GM23338 (cell line): ENCODE data around the gene TENM3. TPM values are rescaled to one million over a fixed set of nuclear protein-coding genes. Genes with fewer than 3 reads are reported as not detected.
A peak's percentile ranks its signal among the peaks of the same experiment; 100 is the strongest.

ENCODE experiments used
- ATAC-seq: fragments of 200-7000 bp; cut with Tn5 transposase; 3 replicates; pipeline ENCODE4 v1.9.1; 2020
- DNase-seq: peaks from one replicate; pipeline ENCODE4 v3.0.0-alpha.2; 2015; ENCODE audit warnings: low spot score
- H2AFZ ChIP-seq: fragments of 200-600 bp; sonication (generic); 2 replicates; pipeline ENCODE4 v1.8.0; 2016; ENCODE audit warnings: antibody characterized with exemption, mild to moderate bottlenecking, moderate library complexity
- H3F3A ChIP-seq: fragments of 200-600 bp; sonication (generic); replicated peaks from 2 replicates; pipeline ENCODE4 v1.8.0; 2017; ENCODE audit warnings: antibody characterized with exemption, mixed run types, low read depth
- H3K27ac ChIP-seq: fragments of 200-600 bp; sonication (generic); 2 replicates; pipeline ENCODE4 v1.6.1; 2016; ENCODE audit warnings: low read depth
- H3K27me3 ChIP-seq: fragments of 200-600 bp; sonication (generic); 2 replicates; pipeline ENCODE4 v1.8.0; 2016; ENCODE audit warnings: mild to moderate bottlenecking, mixed run types, moderate library complexity; ENCODE audit not compliant: insufficient read depth
- H3K36me3 ChIP-seq: fragments of 200-600 bp; sonication (generic); 2 replicates; pipeline ENCODE4 v1.8.0; 2016; ENCODE audit warnings: mild to moderate bottlenecking; ENCODE audit not compliant: insufficient read depth
- H3K4me1 ChIP-seq: fragments of 200-600 bp; sonication (generic); 2 replicates; pipeline ENCODE4 v1.8.0; 2016; ENCODE audit warnings: mild to moderate bottlenecking, moderate library complexity; ENCODE audit not compliant: insufficient read depth
- H3K4me2 ChIP-seq: fragments of 200-600 bp; sonication (generic); 2 replicates; pipeline ENCODE4 v1.7.1; 2017; ENCODE audit warnings: mixed run types
- H3K4me3 ChIP-seq: fragments of 200-600 bp; sonication (generic); 2 replicates; pipeline ENCODE4 v1.6.1; 2016; ENCODE audit warnings: mixed run types
- H3K79me2 ChIP-seq: fragments of 200-600 bp; sonication (generic); replicated peaks from 2 replicates; pipeline ENCODE4 v1.8.0; 2017; ENCODE audit warnings: mild to moderate bottlenecking; ENCODE audit not compliant: insufficient read depth
- H3K9me2 ChIP-seq: fragments of 200-600 bp; sonication (generic); 2 replicates; pipeline ENCODE4 v1.8.0; 2017; ENCODE audit not compliant: insufficient read depth
- H4K20me1 ChIP-seq: fragments of 200-600 bp; sonication (generic); replicated peaks from 2 replicates; pipeline ENCODE4 v1.8.0; 2017; ENCODE audit warnings: mild to moderate bottlenecking; ENCODE audit not compliant: insufficient read depth
- H3K27ac Mint-ChIP-seq: 2 replicates; pipeline ENCODE4 v1.8.0; 2020; ENCODE audit warnings: inconsistent platforms, mild to moderate bottlenecking, moderate library complexity, mixed read lengths
- H3K27me3 Mint-ChIP-seq: 3 replicates; pipeline ENCODE4 v1.8.0; 2022; ENCODE audit warnings: low read depth, mild to moderate bottlenecking, moderate library complexity, mixed read lengths, inconsistent platforms; ENCODE audit not compliant: insufficient read depth, poor library complexity
- H3K36me3 Mint-ChIP-seq: 3 replicates; pipeline ENCODE4 v1.8.0; 2021; ENCODE audit warnings: low read depth, mild to moderate bottlenecking, inconsistent platforms, moderate library complexity, mixed read lengths
- H3K4me1 Mint-ChIP-seq: 3 replicates; pipeline ENCODE4 v1.8.0; 2020; ENCODE audit warnings: mild to moderate bottlenecking, inconsistent platforms, mixed read lengths
- H3K4me3 Mint-ChIP-seq: 3 replicates; pipeline ENCODE4 v1.8.0; 2021; ENCODE audit warnings: moderate library complexity, mild to moderate bottlenecking, inconsistent platforms, mixed read lengths
- H3K9me3 Mint-ChIP-seq: 3 replicates; pipeline ENCODE4 v1.8.0; 2020; ENCODE audit warnings: moderate library complexity, mild to moderate bottlenecking, inconsistent platforms, mixed read lengths
- CTCF ChIP-seq, 2 experiments: fragments of 200-600 bp in 1 of 2; sonication (generic) in 1 of 2; conservative IDR thresholded peaks; 2 replicates each; pipeline versions ENCODE4 v1.5.1 to v1.6.1; 2016 to 2017; ENCODE audit warnings: antibody characterized with exemption in 2 of 2, low read depth in 2 of 2, mild to moderate bottlenecking in 2 of 2, moderate library complexity in 1 of 2
- EZH2 ChIP-seq: fragments of 200-600 bp; sonication (generic); IDR thresholded peaks from one replicate; pipeline ENCODE4 v1.8.0; 2017; ENCODE audit warnings: antibody characterized with exemption, mild to moderate bottlenecking, low read depth; ENCODE audit not compliant: unreplicated experiment
- EZH2phosphoT487 ChIP-seq: fragments of 200-600 bp; sonication (generic); IDR thresholded peaks from one replicate; pipeline ENCODE4 v1.8.1; 2018; ENCODE audit warnings: antibody characterized with exemption; ENCODE audit not compliant: unreplicated experiment
- POLR2AphosphoS5 ChIP-seq: IDR thresholded peaks from 2 replicates; pipeline ENCODE4 v1.6.1; 2016; ENCODE audit warnings: antibody characterized with exemption, low read depth
- REST ChIP-seq: IDR thresholded peaks from one replicate; pipeline ENCODE4 v1.6.1; 2018; ENCODE audit warnings: antibody characterized with exemption; ENCODE audit not compliant: unreplicated experiment
- ZNF114 ChIP-seq: fragments of 250-450 bp; sonication (Bioruptor Pico); IDR thresholded peaks from 2 replicates; pipeline ENCODE4 v1.5.0; 2020; ENCODE audit warnings: mild to moderate bottlenecking, moderate library complexity
- ZNF331 ChIP-seq: fragments of 250-450 bp; sonication (Bioruptor Pico); IDR thresholded peaks from 2 replicates; pipeline ENCODE4 v1.5.0; 2020; ENCODE audit warnings: low read depth, mild to moderate bottlenecking, moderate library complexity
- ZNF462 ChIP-seq: fragments of 250-450 bp; sonication (Bioruptor Pico); IDR thresholded peaks from 2 replicates; pipeline ENCODE4 v1.5.0; 2020; ENCODE audit warnings: mild to moderate bottlenecking, moderate library complexity
- polyA plus RNA-seq: library from polyadenylated mRNA; unstranded; fragments of >200 nt; fragmentation: Nextera tagmentation; extraction: Ambion mirVana; gene quantifications from 2 replicates; pipeline ENCODE4 v1.2.1, GENCODE V29; 2016
- total RNA-seq: library from RNA; depleted of rRNA; stranded (reverse); fragments of >200 nt; shearing (Covaris generic); gene quantifications from 2 replicates; pipeline ENCODE4 v1.2.3, GENCODE V29; 2014

The TENM3 gene
- total and polyA plus RNA-seq, 2 experiments from 2014 or later = 22.2 to 128 TPM

GRCh38 chr4:182699795-182700194 lies 456.6 kb downstream of the TENM3 start:
- ATAC-seq = no peak
- H3K27ac Mint-ChIP-seq = no peak overlapping the region
- H3K4me3 Mint-ChIP-seq = no peak overlapping the region
- no peak overlapping the region for H3K4me3 ChIP-seq
- peaks cover 4% of the 10 kb centered on the region for H3K27me3 Mint-ChIP-seq
- no peak overlapping the region for H3K27ac ChIP-seq
- H3K36me3 ChIP-seq = no peaks in the 10 kb centered on the region
- no peaks in the 10 kb centered on the region for H4K20me1 ChIP-seq
- no peaks in the 10 kb centered on the region for H3K9me3 Mint-ChIP-seq
- H3K4me1 Mint-ChIP-seq = peaks cover 34% of the 10 kb centered on the region
- DNase-seq = no peak
- TF ChIP-seq REST (no peak), ZNF331 (CRISPR knock-in tag) (no peak), EZH2 (no peak), ZNF114 (no peak)
- H3F3A ChIP-seq = no peaks in the 10 kb centered on the region
- no peaks in the 10 kb centered on the region for H3K9me2 ChIP-seq
- no peak overlapping the region; the same call in 1 of the 2 replicates for H3K4me2 ChIP-seq
- H3K79me2 ChIP-seq = no peaks in the 10 kb centered on the region
- H3K27me3 ChIP-seq = no peaks in the 10 kb centered on the region
- no peak overlapping the region for H2AFZ ChIP-seq
- H3K4me1 ChIP-seq = peaks cover 20% of the 10 kb centered on the region; the same call in 1 of the 2 replicates
- H3K36me3 Mint-ChIP-seq = 0 out of 3 replicates have a peak, but pooled peaks cover 4% of the 10 kb centered on the region

- H3K36me3 Mint-ChIP-seq = 0 out of 3 replicates have a peak, but pooled peaks cover 4% of the 10 kb centered on the region
- Histone ChIP-seq H3K4me2 (peak overlapping the region; percentile 19), H3K4me3 (no peak overlapping the region), H3K27ac (no peak overlapping the region), H2AFZ (no peak overlapping the region), H3K36me3 (no peaks in the 10 kb centered on the region), H3F3A (no peaks in the 10 kb centered on the region), H3K9me2 (no peaks in the 10 kb centered on the region), H3K27me3 (no peaks in the 10 kb centered on the region), H3K4me1 (peaks cover 20% of the 10 kb centered on the region; the same call in 1 of the 2 replicates), H3K79me2 (no peaks in the 10 kb centered on the region), H4K20me1 (no peaks in the 10 kb centered on the region)
- H3K9me3 Mint-ChIP-seq = no peaks in the 10 kb centered on the region
- H3K4me3 Mint-ChIP-seq = no peak overlapping the region
- DNase-seq (no peak), ATAC-seq (peak; percentile 54)
- H3K27me3 Mint-ChIP-seq = peaks cover 4% of the 10 kb centered on the region
- no peak overlapping the region; the same call in 1 of the 2 replicates for H3K27ac Mint-ChIP-seq
- peaks cover 31% of the 10 kb centered on the region for H3K4me1 Mint-ChIP-seq
- no peak for TF ChIP-seq ZNF462 (CRISPR knock-in tag)
- TF ChIP-seq CTCF (conservative IDR thresholded peaks at IDR 0.05; ENCODE audit: low read depth in 2 of 2) = no peak
- no peak for TF ChIP-seq EZH2
- no peak for TF ChIP-seq POLR2AphosphoS5
- no peak for TF ChIP-seq ZNF331 (CRISPR knock-in tag)
- no peak for TF ChIP-seq EZH2phosphoT487
Observed at GRCh38 chr4:182700362-182701160, 457.4 kb downstream of the TENM3 start.
